ENCODE results near the gene THSD7B. TPM values are rescaled to one million over a fixed set of nuclear protein-coding genes. Genes with fewer than 3 reads are reported as not detected.

Gene THSD7B
- total and polyA plus RNA-seq, 2 of the 8 experiments (the other 6 are each of a cell fraction or from before 2014, with no cell fraction given) = 0.60 to 2.9 TPM

DNA sequence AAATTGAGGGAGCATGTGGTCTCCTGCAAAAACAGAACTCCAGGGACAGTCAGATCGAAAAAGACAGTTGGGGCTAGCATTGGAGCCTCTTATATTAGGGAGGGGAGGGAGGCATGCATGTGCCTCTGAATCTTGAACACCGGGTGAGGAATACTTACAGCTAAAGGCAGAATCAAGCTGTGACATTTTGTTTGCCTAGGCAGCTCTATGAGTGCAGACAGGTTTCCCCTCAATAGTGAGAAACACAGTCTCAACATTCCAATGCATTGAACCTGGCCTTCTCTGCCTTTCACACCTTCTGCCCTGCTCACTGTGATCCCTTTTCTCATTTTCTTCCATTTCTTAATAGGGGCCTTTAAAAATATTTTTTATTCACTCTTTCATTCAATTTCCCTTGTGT, 140.4 kb downstream of the THSD7B start:
- CTCF ChIA-PET (ENCODE audit: partially characterized antibody) = interaction anchor here (0.6 to 1.4 kb wide), 2 partner anchors 146 to 169 kb away, joined by 3 to 5 read pairs; no protein-coding TSS in a partner anchor
- TF ChIP-seq TEAD4 (IDR thresholded peaks at IDR 0.05; ENCODE audit: low read depth, low read length) (no peak), BCL11A (IDR thresholded peaks at IDR 0.05; ENCODE audit: low read depth in 2 of 2, low read length in 2 of 2) (no peak), HDAC6 (IDR thresholded peaks at IDR 0.05; ENCODE audit: low read depth, low read length) (no peak), HDAC2 (IDR thresholded peaks at IDR 0.05; ENCODE audit: borderline replicate concordance in 1 of 2, low read depth in 2 of 2, low read length in 2 of 2) (no peak), POU5F1 (IDR thresholded peaks at IDR 0.05; ENCODE audit: low read depth, low read length) (no peak), CBX5 (IDR thresholded peaks at IDR 0.05; ENCODE audit: low read depth, low read length) (no peak), RXRA (IDR thresholded peaks at IDR 0.05; ENCODE audit: insufficient read depth, low read depth, low read length) (no peak), GABPA (IDR thresholded peaks at IDR 0.05; ENCODE audit: borderline replicate concordance, insufficient read depth, low read length) (no peak), GTF2F1 (IDR thresholded peaks at IDR 0.05; ENCODE audit: borderline replicate concordance, low read depth, low read length) (no peak), RAD21 (IDR thresholded peaks at IDR 0.05 in 1 of 2, conservative IDR thresholded peaks at IDR 0.05 in 1 of 2; ENCODE audit: low read depth in 2 of 2, low read length in 2 of 2) (no peak), CHD2 (IDR thresholded peaks at IDR 0.05; ENCODE audit: low read length) (no peak), KDM1A (IDR thresholded peaks at IDR 0.05; ENCODE audit: borderline replicate concordance, low read length) (no peak), NRF1 (IDR thresholded peaks at IDR 0.05; ENCODE audit: low read depth, low read length) (no peak), NANOG (IDR thresholded peaks at IDR 0.05; ENCODE audit: insufficient read depth, low read depth, low read length, poor library complexity, severe bottlenecking) (no peak)

More for the DNA sequence above, 140.4 kb downstream of the THSD7B start:
- WGBS, 2 experiments (ENCODE audit: extremely low coverage in 1 of 2, insufficient coverage in 1 of 2, insufficient read length in 1 of 2, insufficient replicate concordance in 2 of 2, low coverage in 1 of 2, low lambda C conversion rate in 2 of 2, missing lambda C conversion rate in 1 of 2) = 60% methylated on average over 2 of the region's 2 CpGs; no CpG with 5 or more reads in 1 of the 2 experiments
- H3K56ac ChIP-seq (replicated peaks; ENCODE audit: insufficient read length, low read depth, low read length) = no peak overlapping the region
- H4K91ac ChIP-seq (replicated peaks; ENCODE audit: insufficient read length, low read length) = no peak overlapping the region
- H3K14ac ChIP-seq (ENCODE audit: insufficient read length) = no peak overlapping the region
- no peaks in the 10 kb centered on the region for H4K20me1 ChIP-seq (replicated peaks in 1 of 2; ENCODE audit: control insufficient read depth in 1 of 2, insufficient read depth in 2 of 2, low read length in 2 of 2)
- H3K4me2 ChIP-seq (ENCODE audit: insufficient read depth in 1 of 2, low read depth in 2 of 2, low read length in 2 of 2) = no peak overlapping the region
- H4K8ac ChIP-seq (ENCODE audit: extremely low read depth, insufficient read depth, low read length) = no peak overlapping the region
- no peak overlapping the region for H3K18ac ChIP-seq (ENCODE audit: extremely low read depth, low read length)
- no peak overlapping the region for H3K9ac ChIP-seq (replicated peaks in 1 of 4; ENCODE audit: extremely low read depth in 1 of 4, low read depth in 3 of 4, low read length in 3 of 4)
- no peak overlapping the region for H2BK15ac ChIP-seq (ENCODE audit: low read length)
- H2BK120ac ChIP-seq (replicated peaks; ENCODE audit: low read depth, low read length) = no peak overlapping the region
- H3K79me1 ChIP-seq (ENCODE audit: low read depth, low read length) = no peaks in the 10 kb centered on the region
- H4K5ac ChIP-seq (ENCODE audit: insufficient read length, low read depth, low read length) = no peak overlapping the region
- H2BK12ac ChIP-seq (ENCODE audit: low read depth, low read length) = no peak overlapping the region
- no peak overlapping the region for H2BK20ac ChIP-seq (ENCODE audit: low read length)
- H2AK5ac ChIP-seq (ENCODE audit: low read depth, low read length) = no peak overlapping the region
- no peaks in the 10 kb centered on the region for H3K23me2 ChIP-seq (ENCODE audit: low read depth, low read length)
- no peak overlapping the region for H2BK5ac ChIP-seq (ENCODE audit: low read depth, low read length)
- H3K9me3 ChIP-seq (ENCODE audit: insufficient read depth in 2 of 2, low read depth in 1 of 2, low read length in 1 of 2) = no peaks in the 10 kb centered on the region
- POLR2A ChIA-PET (ENCODE audit: partially characterized antibody) = no interaction called here
- no peak overlapping the region for H3K27ac ChIP-seq (ENCODE audit: low read depth, low read length)
- H3K79me2 ChIP-seq (ENCODE audit: control insufficient read depth in 1 of 2, insufficient read depth in 2 of 2, low read length in 2 of 2) = no peaks in the 10 kb centered on the region
- H3K4me1 ChIP-seq (replicated peaks in 1 of 4; ENCODE audit: control insufficient read depth in 3 of 4, insufficient read depth in 4 of 4, low read length in 3 of 4) = peaks cover 0 to 3% (median 0%) of the 10 kb centered on the region in 4 experiments; a peak in 1 of 7 replicates
- FAIRE-seq = peak; percentile 39
- no peak overlapping the region for H2AFZ ChIP-seq (ENCODE audit: low read length)
- no peak overlapping the region for H3K4me3 ChIP-seq (ENCODE audit: extremely low read depth in 1 of 4, insufficient read depth in 2 of 4, low read depth in 3 of 4, low read length in 4 of 4)
- no peak overlapping the region for H3K4ac ChIP-seq (replicated peaks; ENCODE audit: insufficient read length, low read depth, low read length)
- no peaks in the 10 kb centered on the region; a peak in 1 of 7 replicates for H3K27me3 ChIP-seq (replicated peaks in 1 of 4; ENCODE audit: control insufficient read depth in 3 of 4, extremely low read depth in 1 of 4, insufficient read depth in 3 of 4, low read length in 3 of 4)
- no peak overlapping the region for H3K23ac ChIP-seq (ENCODE audit: insufficient read length)
- no peaks in the 10 kb centered on the region for H3K36me3 ChIP-seq (ENCODE audit: control insufficient read depth in 2 of 4, insufficient read depth in 4 of 4, low read length in 3 of 4)
- no peak for DNase-seq (ENCODE audit: low read depth in 1 of 2, low spot score in 2 of 2)
